GM18907 (cell line): ENCODE measurements around the gene MARCKS.
"Not testable (repeated sequence)": the region's sequence is repeated elsewhere in the genome, so short reads cannot be mapped to it uniquely, and the experiment has no call there.

Experiments
- ATAC-seq: cut with Tn5 transposase; IDR thresholded peaks from one replicate; pipeline ENCODE4 v1.9.1; 2021; ENCODE audit warnings: mild to moderate bottlenecking, moderate library complexity; ENCODE audit not compliant: unreplicated experiment

Gene MARCKS

DNA sequence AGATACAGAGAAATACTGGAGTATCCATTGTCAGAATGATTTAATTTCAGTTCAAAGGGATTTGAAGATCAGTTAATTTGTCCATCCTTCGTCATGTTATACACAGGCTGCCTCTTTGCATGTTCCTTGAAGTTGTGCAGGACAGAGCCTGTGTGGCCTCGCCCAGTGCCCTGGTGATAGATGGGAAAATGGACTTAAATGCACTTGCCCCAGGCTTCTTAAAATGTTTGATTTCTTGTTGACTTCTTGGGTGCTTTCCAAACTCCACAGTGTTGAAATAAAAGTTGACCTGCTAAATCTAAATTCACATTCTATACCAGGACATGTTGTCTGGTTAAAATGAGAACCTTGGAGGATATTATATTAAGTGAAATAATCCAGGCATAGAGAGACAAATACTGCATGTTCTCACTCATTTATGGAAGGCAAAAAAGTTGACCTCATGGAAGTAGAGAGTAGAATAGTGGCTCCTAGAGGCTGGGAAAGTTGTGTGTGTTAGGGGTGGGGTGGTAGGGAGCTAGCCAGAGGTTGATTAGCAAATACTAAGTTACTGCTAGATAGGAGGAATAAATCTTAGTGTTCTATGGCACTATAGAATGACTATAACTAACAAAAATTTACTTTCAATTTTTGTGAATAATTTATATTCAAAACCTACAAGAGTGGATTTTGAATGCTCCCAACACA is 25.3 kb downstream of the MARCKS start:
- ATAC-seq: no peak

DNA sequence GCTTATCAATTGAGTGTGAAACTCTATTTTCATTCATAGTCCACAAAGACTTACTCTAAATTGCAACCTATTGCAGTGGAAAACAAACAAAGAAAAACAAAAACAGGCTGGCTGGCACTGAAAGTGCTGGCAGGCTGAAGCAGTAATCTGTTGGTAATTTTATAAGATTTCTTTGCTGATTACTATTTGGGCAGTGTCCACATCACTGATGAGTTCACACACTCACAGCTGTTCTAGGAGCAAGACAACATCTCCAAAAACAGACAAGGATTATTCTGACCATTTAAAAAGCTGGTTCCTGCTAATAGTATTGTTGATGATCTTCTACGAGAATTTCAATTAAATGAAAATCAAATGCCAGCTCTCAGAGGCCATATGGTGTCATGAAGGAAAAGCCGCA is 26.9 kb downstream of the MARCKS start:
- ATAC-seq: no peak

DNA sequence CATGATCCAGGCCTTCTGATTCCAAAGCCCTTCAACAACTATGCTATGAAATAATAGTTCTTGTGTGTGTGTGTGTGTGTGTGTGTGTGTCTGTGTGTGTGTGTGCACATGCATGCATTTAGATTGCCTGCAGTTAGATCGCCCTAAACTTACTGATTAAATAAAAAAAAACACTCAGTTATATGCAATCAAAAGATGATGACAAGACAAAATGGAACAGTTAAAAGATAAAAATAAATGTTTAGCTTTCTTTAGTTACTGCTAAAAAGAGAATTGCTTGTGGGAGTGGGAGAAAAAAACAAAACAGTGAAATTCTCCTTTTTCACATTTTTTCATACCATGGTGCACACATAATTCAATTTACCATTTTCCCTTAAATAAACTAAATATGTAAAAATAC is 29.4 kb downstream of the MARCKS start:
- no peak for ATAC-seq

DNA sequence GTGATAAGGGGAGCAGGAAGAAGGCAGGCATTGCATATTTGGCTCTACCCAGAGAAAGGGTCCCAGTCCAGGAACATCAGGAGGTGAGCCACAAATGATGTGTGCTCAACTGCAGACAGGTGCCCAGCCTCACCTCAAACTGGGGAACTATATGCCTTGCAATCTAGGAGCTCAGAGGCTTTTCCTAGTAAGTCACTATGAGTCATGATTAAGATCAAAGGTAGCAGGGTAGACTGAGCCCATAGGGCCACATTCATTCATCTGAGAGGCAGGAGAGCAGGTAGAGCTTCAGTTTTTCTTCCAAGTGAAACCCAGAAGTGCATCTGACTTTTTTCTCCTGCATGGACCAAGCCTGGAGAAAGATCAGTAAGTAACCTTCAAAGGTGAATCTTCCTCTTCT is 31.3 kb downstream of the MARCKS start:
- ATAC-seq: no peak

DNA sequence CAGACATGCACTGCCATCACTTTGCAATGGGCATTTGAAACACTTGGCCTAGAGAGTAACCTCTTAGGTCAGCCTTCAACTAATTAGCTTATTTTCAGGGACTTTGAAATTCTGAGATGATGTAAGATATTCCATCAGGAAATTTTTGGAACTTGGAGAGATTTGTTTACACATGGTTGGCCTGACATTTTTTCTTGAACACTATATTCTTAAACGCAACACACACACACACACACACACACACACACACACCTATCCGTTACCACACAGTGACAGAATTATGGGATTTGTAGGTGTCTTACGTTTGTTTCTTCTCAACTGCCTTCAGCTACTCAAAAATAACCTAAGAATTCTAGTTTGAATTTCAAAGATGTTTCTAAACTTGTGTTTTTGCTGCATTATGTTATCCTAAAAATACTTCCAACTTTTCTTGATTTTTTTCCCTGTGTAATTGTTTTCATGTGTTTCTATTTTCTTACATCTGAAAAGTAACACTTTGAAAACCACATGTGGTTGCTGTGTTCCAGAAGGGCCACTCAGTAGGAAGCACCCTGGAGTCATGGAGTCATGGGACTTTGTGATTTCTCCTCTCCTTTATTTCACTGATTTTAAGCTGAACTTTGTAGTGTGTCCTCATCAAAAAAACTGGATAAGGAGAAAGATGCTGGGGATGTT is 31.9 kb downstream of the MARCKS start:
- no peak for ATAC-seq

DNA sequence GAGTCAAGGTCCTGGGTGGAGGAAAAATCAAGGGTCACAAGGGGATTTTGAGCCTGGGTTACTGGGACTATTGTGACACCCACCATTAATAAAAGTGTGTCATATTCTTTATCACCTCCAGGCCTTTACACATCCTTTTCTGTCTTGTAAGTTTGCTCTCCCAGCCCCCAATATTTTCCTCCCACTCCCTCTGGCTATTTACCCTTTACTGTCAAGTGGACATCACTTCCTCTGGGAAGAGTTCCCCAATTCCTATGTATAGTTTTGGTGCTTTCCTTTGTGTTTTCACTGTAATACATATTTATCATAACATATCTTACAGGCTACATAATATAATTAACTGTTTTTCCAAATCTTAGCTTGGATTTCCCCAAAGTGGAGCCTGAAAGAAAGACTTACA is 36.3 kb downstream of the MARCKS start:
- ATAC-seq: no peak

DNA sequence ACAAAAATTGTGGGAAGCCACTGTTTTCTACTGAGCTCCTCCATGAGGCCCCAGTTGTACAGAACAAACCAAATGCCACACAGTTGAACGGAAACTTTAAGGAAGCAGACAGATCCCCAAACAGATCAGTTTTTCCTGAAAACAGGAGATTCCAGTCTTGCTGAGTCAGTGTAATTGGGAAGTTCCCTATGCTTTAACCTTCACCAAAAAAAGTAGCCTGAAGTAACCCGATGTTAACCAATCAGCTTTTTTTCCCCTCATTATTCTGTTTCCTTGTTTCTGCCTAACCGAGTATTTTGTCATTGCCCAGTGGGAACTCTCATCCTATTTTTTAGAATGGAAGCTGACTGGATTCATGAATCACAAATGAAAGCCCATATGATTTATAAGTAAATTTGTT is 36.7 kb downstream of the MARCKS start:
- ATAC-seq: no peak

DNA sequence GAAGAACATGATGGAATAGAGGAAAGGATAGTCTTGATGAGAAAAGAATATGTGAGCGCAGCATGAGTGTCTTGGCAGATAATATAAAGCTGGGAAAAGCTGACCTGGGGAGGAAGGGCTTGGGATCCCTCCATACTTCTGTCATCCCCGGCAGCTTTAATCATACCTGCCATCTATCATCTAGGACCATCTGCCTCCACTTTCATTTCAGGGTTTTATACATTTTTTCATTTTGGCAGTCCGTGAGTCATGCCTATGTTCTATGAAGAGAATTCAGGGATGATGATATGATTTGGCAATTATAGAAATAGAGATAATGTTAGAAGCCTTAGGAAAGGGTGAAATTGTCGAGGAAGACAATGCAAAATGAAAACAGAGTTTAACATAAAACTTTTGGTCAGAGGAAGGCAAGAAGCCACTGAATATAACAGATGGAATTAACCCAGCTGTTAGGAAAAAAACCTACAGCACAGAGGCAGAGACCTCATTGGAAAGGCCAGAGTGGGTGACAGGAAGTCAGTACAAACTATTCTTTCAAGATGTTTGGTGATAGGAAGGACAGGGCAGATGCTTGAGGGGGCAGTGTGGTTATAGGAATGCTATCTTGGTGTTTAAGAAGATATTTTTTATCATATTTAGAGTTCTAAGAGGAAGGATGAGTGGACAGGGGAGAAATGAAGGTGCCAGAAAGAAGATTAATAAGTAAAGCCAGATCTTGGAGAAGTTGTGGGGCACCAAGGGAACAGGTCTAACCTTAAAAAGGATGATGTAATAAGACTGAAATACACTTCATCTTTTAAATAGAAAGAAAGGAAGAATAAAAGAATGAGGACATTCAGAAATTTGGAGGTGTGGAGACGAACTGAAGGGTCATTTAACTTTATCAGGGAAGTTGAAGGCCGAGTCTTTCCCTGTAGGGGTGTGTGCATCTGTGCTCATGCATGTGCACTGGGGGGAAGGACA is 37.8 kb downstream of the MARCKS start:
- ATAC-seq: no peak

DNA sequence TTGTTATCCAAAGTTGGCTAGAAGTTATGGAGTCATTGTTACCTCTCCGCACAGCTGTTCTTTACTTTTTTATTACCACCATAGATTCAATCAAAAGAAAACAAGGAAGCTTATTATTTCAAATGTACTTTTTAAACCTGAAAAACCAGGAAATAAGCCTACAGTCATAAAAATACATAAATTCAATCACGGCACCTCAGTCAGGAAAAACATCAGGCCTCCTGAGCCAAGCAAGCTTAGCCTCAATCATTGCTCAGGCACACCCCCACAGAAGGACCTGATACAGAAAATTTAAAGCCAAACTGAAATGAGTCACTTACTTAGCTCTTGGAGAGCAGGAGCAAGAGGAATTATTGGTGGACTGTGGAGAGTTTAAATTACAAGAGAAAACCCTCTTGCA is 44.3 kb downstream of the MARCKS start:
- no peak for ATAC-seq

DNA sequence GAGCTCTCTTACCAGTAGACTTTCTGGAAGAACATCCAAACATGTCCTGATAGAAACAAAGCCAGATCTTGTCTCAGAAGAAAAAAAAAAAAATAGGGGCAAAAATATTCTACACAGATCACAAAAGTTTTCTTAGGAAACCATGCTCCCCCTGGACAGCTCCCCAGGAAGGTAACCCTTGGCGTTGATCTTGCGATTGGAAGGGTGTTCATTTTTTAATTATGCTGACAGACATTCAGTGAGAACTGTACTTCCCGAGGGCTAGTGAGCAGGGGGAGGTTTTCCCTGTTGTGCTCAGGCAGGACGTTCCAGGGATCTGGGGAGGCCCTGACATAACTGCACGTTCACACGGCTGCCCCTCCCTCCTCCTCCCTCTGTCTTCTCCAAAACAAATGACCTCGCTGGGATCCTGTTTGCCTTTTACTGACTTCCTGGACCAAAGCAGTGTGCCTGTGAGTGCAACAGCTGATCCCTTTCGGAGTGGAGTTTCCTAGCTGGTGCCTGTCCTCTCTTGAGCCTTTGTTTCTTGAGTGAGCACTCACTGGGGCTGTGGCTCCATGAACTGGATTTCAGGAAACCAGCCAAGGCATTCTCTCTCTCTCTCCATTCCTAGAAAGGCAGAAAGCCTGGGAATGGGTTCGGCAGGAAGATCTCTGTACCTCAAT is 46.7 kb downstream of the MARCKS start:
- ATAC-seq: no peak

DNA sequence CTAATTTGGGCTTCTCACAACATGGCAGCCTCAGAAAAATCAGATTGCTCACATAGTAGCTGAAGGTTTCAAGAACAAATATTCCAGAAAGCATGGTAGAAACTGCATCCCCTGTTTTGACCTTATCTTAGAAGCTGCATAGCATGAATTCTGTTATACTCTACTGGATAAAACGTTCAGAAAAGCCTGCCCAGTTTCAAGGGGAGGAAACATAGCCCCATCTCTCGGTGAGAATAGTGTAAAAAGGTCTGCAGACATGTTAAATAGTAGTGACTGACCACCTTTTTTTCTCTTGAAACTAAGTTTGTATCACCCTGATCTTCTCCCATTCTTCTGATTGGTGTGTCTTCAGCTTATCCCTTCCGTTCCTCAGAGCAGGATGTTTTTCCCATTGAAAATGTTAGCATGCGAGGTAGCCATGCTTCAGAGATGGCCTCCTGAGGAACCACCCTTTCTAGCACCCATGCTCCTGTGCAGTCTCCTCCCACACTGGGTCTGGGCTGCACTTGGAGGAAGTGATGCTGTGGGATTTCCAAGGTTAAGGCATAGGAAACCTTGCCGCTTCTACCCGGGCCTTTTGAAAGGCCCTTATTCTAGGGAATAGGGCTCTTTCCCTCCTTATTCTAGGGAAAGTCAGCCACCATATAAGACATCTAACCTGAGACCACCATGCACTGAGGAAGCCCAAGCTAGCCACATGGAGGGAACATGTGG is 50.1 kb downstream of the MARCKS start:
- no peak for ATAC-seq

DNA sequence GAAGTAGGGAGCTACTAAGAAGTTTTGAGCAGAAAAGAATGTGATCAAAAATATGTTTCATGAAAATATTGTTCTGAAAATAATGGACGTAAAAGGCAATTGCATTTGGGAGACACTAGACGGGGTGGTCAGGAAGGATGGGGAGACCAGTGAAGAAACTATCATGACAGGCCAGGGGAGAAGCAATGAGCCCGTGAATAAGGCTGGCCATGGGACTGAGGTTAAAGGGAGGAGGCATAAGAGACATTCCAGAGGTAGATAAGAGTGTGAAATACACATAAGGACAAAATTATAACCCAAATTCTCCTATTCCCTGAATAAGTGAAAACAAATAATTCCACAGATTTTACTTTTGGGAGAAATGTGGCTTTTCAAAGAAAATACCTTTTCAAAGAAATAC is 51.7 kb downstream of the MARCKS start:
- no peak for ATAC-seq

DNA sequence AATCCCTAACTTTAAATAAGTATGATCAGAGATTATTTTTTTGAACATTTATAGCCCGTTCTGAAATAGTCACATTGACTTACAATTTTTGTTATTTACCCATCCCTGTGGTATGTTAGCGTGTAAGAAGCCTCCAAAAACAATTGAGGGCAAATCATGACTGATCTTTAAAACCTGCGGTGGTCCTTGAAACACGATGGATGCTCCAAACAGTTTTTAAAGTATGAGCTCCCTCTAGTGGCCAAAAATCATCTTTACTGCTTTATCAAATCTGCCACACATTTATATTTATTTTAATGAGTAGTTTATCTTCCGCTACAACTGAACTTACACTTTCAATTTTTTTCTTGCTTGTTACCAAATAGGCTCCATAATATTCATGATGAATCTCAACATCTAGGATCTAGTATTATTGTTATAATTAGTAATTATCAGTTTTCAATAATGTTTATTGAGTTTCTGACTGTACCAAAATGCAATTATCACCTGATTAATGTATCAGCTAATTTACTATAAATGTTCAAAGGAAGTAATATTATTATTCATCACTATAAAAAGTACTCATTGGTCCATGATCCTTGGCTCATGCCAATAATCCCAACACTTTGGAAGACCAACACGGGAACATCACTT is 52.2 kb downstream of the MARCKS start:
- ATAC-seq: peak; percentile 68

DNA sequence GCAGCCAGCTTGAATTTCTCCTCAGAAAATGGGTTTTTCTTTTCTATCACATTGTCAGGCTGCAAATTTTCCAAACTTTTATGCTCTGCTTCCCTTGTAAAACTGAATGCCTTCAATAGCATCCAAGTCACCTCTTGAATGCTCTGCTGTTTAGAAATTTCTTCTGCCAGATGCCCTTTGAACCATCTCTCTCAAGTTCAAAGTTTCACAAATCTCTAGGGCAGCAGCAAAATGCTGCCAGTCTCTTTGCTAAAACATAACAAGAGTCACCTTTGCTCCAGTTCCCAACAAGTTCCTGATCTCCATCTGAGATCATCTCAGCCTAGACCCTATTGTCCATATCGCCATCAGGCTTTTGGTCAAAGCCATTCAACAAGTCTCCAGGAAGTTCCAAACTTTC is 53.1 kb downstream of the MARCKS start:
- ATAC-seq: not testable (repeated sequence)
